Activated CD8-positive, alpha-beta memory T cell treated with anti-CD3 and anti-CD28 coated beads, Interleukin-2, amount 50 U/mL, for 1 hour (primary cell): Measurements from ENCODE around the gene GPS1.

ENCODE experiments used
- DNase-seq: peaks from one replicate; pipeline ENCODE4 v3.0.0-alpha.2; 2020; ENCODE audit errors: extremely low read depth

GPS1 gene

GRCh38 chr17:82103553-82104451, 52.1 kb downstream of the GPS1 start:
- no peak for DNase-seq

- DNase-seq, result no peak
Observed at GRCh38 chr17:82104797-82105416, 53.2 kb downstream of the GPS1 start.

GRCh38 chr17:82105417-82105881, 53.8 kb downstream of the GPS1 start:
- DNase-seq, result no peak

GRCh38 chr17:82105882-82106687, 54.4 kb downstream of the GPS1 start:
- DNase-seq, result no peak

DNA sequence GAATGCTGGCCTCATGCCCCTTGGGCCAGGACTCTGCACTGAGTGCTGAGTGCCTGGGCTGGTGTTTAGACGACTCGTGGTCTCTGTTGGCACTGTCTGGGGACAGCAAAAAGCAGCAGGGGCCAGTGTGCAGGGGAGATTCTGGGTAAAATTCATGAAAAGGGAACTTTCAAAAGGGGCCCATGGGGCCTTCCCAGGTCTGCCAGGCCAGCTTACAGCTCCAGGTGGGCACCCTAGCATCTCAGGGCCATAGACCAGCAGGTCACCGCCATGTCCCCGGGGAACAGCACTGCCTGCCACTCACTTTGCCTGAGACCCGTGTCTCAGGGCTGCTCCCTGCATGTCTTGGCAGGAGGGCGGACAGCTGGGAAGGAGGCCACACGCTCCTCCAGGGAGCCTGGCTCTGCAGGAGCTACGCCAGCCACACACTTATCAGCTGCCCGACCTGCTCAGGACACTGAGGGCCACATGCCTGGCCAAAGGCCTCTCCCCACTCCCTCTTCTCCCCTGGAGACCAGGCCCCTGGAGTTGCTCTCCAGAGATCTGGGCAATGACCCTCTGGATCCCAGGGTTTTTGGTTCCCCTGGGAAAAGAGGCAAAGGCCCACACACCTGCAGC, 55.1 kb downstream of the GPS1 start:
- DNase-seq, result no peak
